Pancreas (tissue), 10 donors: ENCODE results near the gene ANKS1A. TPM values are rescaled to one million over a fixed set of nuclear protein-coding genes. Genes with fewer than 3 reads are reported as not detected.
"Not testable (repeated sequence)": the region's sequence is repeated elsewhere in the genome, so short reads cannot be mapped to it uniquely, and the experiment has no call there.

ENCODE experiments used
- ATAC-seq, 4 donors: fragments of 200-7000 bp; cut with Tn5 transposase; one replicate each; pipeline versions ENCODE4 v1.8.0 to v1.9.1; 2020; ENCODE audit warnings: mild to moderate bottlenecking in 4 of 4, moderate library complexity in 4 of 4
- DNase-seq, 6 donors: peaks; one replicate each; pipeline ENCODE4 v3.0.0-alpha.2; 2020
- FAIRE-seq: peaks from 2 replicates; lab custom pipeline; 2012; peaks lifted over from hg19 to GRCh38; lab: Jason Lieb, UNC
- H3K27ac ChIP-seq, 4 donors: fragments of 200-600 bp; sonication (generic); 1 replicate in 3 of 4; 2 replicates in 1 of 4; pipeline versions ENCODE4 v1.5.0 to v1.8.0; 2020
- H3K27me3 ChIP-seq, 4 donors: fragments of 200-600 bp; one replicate each; pipeline ENCODE4 v1.8.0; 2021
- H3K36me3 ChIP-seq, 3 donors: fragments of 200-600 bp; sonication (generic) in 1 of 3; one replicate each; pipeline versions ENCODE4 v1.5.0 to v1.8.0; 2020 to 2021
- H3K4me1 ChIP-seq, 3 donors: fragments of 200-600 bp; one replicate each; pipeline ENCODE4 v1.8.0; 2021
- H3K4me3 ChIP-seq, 4 donors: fragments of 200-600 bp; sonication (generic) in 2 of 4; one replicate each; pipeline versions ENCODE4 v1.5.0 to v1.8.0; 2020 to 2021
- H3K9me3 ChIP-seq, 4 donors: fragments of 200-600 bp; one replicate each; pipeline ENCODE4 v1.8.0; 2021
- CTCF ChIP-seq, 4 donors: fragments of 200-600 bp; sonication (generic) in 3 of 4; IDR thresholded peaks; one replicate each; pipeline versions ENCODE4 v1.5.0 to v1.8.0; 2021; ENCODE audit warnings: antibody characterized with exemption in 4 of 4
- WGBS, 2 donors: extraction: QIAGEN DNeasy Blood & Tissue Kit; methylation state at CpG; one replicate each; pipeline ENCODE4 v1.1.7; 2013; 5-methylcytosine and 5-hydroxymethylcytosine counted together
- intact Hi-C, 3 donors: fragments of 100-400 bp; cut with DNase I; formaldehyde crosslinking; loops; one replicate each; pipeline versions ENCODE4 v1.11.1 to v1.14.2; 2022
- polyA plus RNA-seq, 2 donors: library from polyadenylated mRNA; stranded (reverse); fragments of 200-250 nt; gene quantifications; one replicate each; pipeline ENCODE4 v1.2.3, GENCODE V29; 2013
- total RNA-seq, 6 donors: library from RNA; stranded (reverse); fragmentation: NEBNext Ultra II Directional in 4 of 6; extraction: Animal tissue kit (Norgen Biotek cat#: 25700) in 4 of 6; gene quantifications; one replicate each; pipeline versions ENCODE4 v1.2.1 to v1.2.4, GENCODE V29; 2021 to 2023
- donor health status: healthy with polysubstance abuse.
- donor health status: DM: no; HTN: no; CAD: no; lungs with moderate emphysema.
- donor health status: DM: no; HTN: no; CAD: no.
- donor health status: control.
- donor health status: control.
- donor health status: Bipolar disorder and iron deficiency.
- donor health status: DM: yes; HTN: yes; CAD: no.
- donor health status: DM: no; HTN: no; CAD: no.
- donor health status: DM: no; HTN: no; CAD: no.
- donor health status: DM: yes; HTN: yes; CAD: no.

Gene ANKS1A
- total and polyA plus RNA-seq, 8 donors = 6.1 to 16.7 (median 8.0) TPM

DNA sequence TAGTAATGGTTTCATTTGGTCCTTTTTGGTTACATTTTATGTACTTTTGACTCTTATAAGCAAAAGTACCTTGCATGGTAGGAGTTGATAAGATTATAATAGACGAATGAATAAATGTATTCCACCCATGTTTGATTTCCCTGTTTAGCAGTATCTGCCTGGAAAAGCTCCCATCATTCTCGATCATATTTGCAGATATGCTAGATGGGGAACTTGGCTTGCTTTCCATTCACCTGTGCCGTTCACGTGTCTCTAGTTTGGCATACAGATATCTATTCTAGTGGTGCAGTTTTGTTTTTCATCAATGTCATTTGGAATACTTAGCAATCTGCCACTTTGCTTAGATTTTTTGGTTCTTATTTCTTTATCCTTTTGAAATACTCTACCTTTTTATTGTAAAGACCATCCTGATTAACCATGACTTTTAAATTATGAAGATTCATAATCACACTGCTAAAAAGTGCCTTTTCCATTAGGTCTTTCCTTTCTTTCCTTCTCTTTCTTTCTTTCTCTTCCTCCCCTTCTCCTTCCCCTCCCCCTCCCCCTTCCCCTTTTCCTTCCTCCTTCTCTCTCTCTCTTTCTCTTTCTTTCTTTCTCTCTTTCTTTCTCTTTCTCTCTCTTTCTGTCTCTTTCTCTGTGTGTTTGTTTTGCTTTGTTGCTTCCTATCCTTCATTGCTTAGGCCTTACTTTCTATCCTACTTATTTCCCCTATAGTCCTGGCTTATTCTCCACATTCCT lies 40.4 kb downstream of the ANKS1A start:
- no peaks in the 10 kb centered on the region for H3K36me3 ChIP-seq
- no peak overlapping the region for H3K4me3 ChIP-seq
- ATAC-seq = peak in 2 of 4 donors; percentile 48 to 51
- no peaks in the 10 kb centered on the region for H3K27me3 ChIP-seq
- intact Hi-C loops = no loop called here
- no peak for DNase-seq
- H3K4me1 ChIP-seq = peaks cover 0 to 11% (median 10%) of the 10 kb centered on the region in 3 donors
- FAIRE-seq = no peak
- H3K27ac ChIP-seq = no peak overlapping the region
- no peaks in the 10 kb centered on the region for H3K9me3 ChIP-seq
- 18 to 22% methylated on average over 4 of the region's 4 CpGs for WGBS, 2 donors
- TF ChIP-seq CTCF (IDR thresholded peaks at IDR 0.05) = no peak

GRCh38 chr6:34930221-34930620 lies 41.2 kb downstream of the ANKS1A start:
- TF ChIP-seq CTCF (IDR thresholded peaks at IDR 0.05) = no peak
- no peaks in the 10 kb centered on the region for H3K36me3 ChIP-seq
- 87 to 98% methylated on average over 3 of the region's 3 CpGs for WGBS, 2 donors
- H3K27ac ChIP-seq = no peak overlapping the region
- intact Hi-C loops = no loop called here
- no peaks in the 10 kb centered on the region for H3K27me3 ChIP-seq
- no peak for FAIRE-seq
- peaks cover 2 to 19% (median 18%) of the 10 kb centered on the region in 3 donors for H3K4me1 ChIP-seq
- DNase-seq = no peak
- ATAC-seq = no peak
- no peak overlapping the region for H3K4me3 ChIP-seq
- H3K9me3 ChIP-seq = no peaks in the 10 kb centered on the region

- H3K27me3 ChIP-seq, H3K4me3 ChIP-seq, H3K27ac ChIP-seq, FAIRE-seq, H3K9me3 ChIP-seq, intact Hi-C loops, ATAC-seq, DNase-seq, H3K36me3 ChIP-seq: not testable (repeated sequence)
- peaks cover 4 to 21% (median 20%) of the 10 kb centered on the region in 3 donors for H3K4me1 ChIP-seq
- WGBS, 2 donors = 95 to 99% methylated on average over 12 of the region's 12 CpGs
Observed at GRCh38 chr6:34932202-34932601, 43.1 kb downstream of the ANKS1A start.

GRCh38 chr6:34934516-34934915 lies 45.5 kb downstream of the ANKS1A start:
- no peak for FAIRE-seq
- H3K4me3 ChIP-seq = no peak overlapping the region

GRCh38 chr6:34938268-34938667 lies 49.2 kb downstream of the ANKS1A start:
- DNase-seq (no peak), FAIRE-seq (no peak), ATAC-seq (peak in 1 of 4 donors; percentile 19)
- H3K4me3 ChIP-seq = no peak overlapping the region
- H3K36me3 ChIP-seq = no peaks in the 10 kb centered on the region
- no peaks in the 10 kb centered on the region for H3K27me3 ChIP-seq
- peaks cover 4 to 16% (median 10%) of the 10 kb centered on the region in 3 donors for H3K4me1 ChIP-seq
- 50 to 57% methylated on average over 3 of the region's 3 CpGs for WGBS, 2 donors
- no peaks in the 10 kb centered on the region for H3K9me3 ChIP-seq
- no peak overlapping the region for H3K27ac ChIP-seq
- intact Hi-C loops = no loop called here
- no peak for TF ChIP-seq CTCF (IDR thresholded peaks at IDR 0.05)

More at GRCh38 chr6:34934516-34934915, 45.5 kb downstream of the ANKS1A start:
- peak; percentile 83 to 89 (median 88) for ATAC-seq
- no peak overlapping the region for H3K27ac ChIP-seq
- WGBS, 2 donors = 6 to 8% methylated on average over 5 of the region's 5 CpGs
- peak; percentile 75 to 92 (median 86) for DNase-seq
- H3K9me3 ChIP-seq = no peaks in the 10 kb centered on the region
- H3K4me1 ChIP-seq = peaks cover 4 to 18% (median 13%) of the 10 kb centered on the region in 3 donors
- intact Hi-C loops = no loop called here
- no peaks in the 10 kb centered on the region for H3K27me3 ChIP-seq
- TF ChIP-seq CTCF (IDR thresholded peaks at IDR 0.05) = no peak
- H3K36me3 ChIP-seq = no peaks in the 10 kb centered on the region
